GM12874 (cell line): Measurements from ENCODE around the gene LCAT.

Source experiments
- CTCF ChIP-seq: IDR thresholded peaks from 2 replicates; pipeline ENCODE4 v1.5.1; 2011; ENCODE audit warnings: low read depth, mild to moderate bottlenecking, control low read depth, low read length, moderate library complexity; ENCODE audit not compliant: insufficient read depth

Gene LCAT

DNA sequence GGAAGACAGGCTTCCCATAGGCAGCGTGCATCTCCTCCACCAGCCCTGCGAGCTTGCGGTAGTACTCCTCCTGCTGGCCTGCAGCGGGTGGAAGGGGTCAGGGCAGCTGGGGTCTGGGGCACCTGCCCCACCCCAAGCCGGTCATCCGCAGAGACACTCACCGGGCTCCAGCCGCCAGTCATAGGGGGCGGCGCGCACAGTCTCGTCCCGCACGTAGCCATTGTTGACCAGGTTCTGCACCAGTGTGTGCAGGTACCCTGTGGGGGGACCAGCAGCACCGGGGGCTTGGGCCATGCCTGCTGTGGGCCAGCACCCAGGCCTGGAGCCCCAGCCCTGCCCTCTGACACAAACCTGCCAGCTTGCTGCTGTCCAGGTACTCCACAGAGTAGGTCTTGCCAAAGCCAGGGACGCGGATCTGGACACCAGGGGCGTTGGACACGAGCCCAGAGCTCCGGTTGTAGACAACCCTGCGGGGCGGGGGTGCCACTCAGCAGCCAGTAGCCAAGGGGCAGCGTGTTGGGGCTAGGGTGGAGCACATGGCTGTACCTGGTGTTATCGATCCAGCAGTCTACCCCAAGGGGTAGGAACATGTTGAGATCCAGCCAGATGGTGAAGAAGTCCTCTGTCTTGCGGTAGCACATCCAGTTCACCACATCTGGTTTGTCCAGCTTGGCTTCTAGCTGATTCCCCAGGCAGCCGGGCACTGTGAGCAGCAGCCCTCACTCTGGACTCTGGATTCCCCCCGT, 1.2 kb downstream of the LCAT start:
- no peak for TF ChIP-seq CTCF

GRCh38 chr16:67942200-67942509, 1.8 kb downstream of the LCAT start:
- TF ChIP-seq CTCF = peak; percentile 87

DNA sequence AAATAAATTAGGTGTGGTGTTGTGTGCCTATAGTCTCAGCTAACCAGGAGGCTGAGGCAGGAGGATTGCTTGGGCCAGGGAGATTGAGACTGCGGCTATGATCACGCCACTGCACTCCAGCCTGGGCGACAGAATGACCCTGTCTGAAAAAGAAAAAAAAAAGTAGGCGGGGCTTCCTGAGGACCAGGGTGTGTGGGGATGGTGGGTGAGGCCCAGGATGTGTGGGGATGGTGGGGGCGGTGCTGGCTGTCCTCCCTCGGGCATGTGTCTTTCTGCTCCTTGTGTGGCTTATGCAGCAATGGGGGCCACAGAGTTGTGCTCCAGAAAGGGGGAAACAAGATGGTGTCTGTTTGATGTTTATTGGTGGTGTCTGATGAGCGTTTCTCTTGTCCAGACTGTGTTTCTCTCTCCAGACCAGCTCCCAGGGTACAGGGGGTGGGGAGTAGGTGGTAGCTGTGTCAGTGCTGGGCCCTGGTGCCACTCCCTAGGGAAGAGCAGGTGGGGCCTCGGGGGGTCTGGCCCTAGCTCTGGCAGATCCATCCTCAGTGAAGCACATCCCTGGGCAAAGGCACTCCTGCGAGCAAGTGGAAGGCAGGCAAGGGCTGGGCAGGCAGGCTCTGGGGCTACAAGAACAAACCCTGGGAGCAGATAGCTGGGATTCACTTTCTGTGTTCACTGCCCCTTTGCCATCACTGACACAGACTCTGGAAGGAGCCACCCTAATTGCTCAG, 2.3 kb downstream of the LCAT start:
- no peak for TF ChIP-seq CTCF

- no peak for TF ChIP-seq CTCF
These were observed 3.4 kb downstream of the LCAT start for GRCh38 chr16:67940446-67941089.

GRCh38 chr16:67939507-67940445, 4.1 kb downstream of the LCAT start:
- no peak for TF ChIP-seq CTCF

GRCh38 chr16:67936880-67937605, 6.9 kb downstream of the LCAT start:
- TF ChIP-seq CTCF = no peak
